ENCODE measurements around the gene MYO5A. TPM values are rescaled to one million over a fixed set of nuclear protein-coding genes. Genes with fewer than 3 reads are reported as not detected.

The MYO5A gene
- total RNA-seq, 4 donors from 2014 or later: 5.8 to 51.2 (median 10.2) TPM

- DNase-seq: no peak
- H3K27ac ChIP-seq: no peak overlapping the region
- in situ Hi-C loops (cut with MboI; ENCODE audit: low sequenced_read_pairs in 4 of 4): no loop called here
Observed at GRCh38 chr15:52317022-52317421, 211.7 kb downstream of the MYO5A start.

DNA sequence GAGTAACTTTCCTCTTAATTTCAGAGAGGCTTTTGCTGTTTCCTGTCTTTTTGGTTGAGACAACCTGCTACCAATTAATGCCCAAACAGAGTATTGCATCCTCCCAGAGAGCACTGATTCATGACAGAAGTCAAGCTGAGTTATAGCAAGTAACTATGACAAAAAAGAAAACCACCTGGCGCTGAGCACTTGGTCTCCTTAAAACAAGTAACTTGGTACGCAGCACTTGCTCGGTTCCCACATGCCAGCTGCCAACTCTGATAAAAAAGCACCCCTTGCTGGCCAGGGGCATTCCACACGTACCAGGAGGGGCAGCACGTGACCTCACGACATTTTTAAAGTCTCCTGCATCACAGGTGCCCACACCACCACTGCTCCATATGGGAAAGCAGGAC, 219.5 kb downstream of the MYO5A start:
- in situ Hi-C loops (cut with MboI; ENCODE audit: low sequenced_read_pairs in 4 of 4) (no loop called here), intact Hi-C loops (cut with DNase I; ENCODE audit: low total_unique reads) (no loop called here)
- H3K9me3 ChIP-seq: no peaks in the 10 kb centered on the region
- TF ChIP-seq CTCF (IDR thresholded peaks at IDR 0.05 in 4 of 5, conservative IDR thresholded peaks at IDR 0.05 in 1 of 5): no peak
- no peak for TF ChIP-seq POLR2A (IDR thresholded peaks at IDR 0.05)
- H3K4me3 ChIP-seq: no peak overlapping the region
- ATAC-seq: no peak
- no peaks in the 10 kb centered on the region for H3K4me1 ChIP-seq
- H3K27me3 ChIP-seq: no peaks in the 10 kb centered on the region
- DNase-seq: no peak
- no peak overlapping the region for H3K27ac ChIP-seq
- peaks cover 0 to 4% of the 10 kb centered on the region in 2 donors for H3K36me3 ChIP-seq

More at GRCh38 chr15:52317022-52317421, 211.7 kb downstream of the MYO5A start:
- Histone ChIP-seq H3K4me1 (no peaks in the 10 kb centered on the region), H3K9me3 (no peaks in the 10 kb centered on the region), H3K27me3 (no peaks in the 10 kb centered on the region), H3K36me3 (peaks cover 0 to 49% of the 10 kb centered on the region in 2 donors), H3K4me3 (no peak overlapping the region)
- intact Hi-C loops (cut with DNase I; ENCODE audit: low total_unique reads): no loop called here
- TF ChIP-seq POLR2A (IDR thresholded peaks at IDR 0.05) (no peak), CTCF (IDR thresholded peaks at IDR 0.05 in 4 of 5, conservative IDR thresholded peaks at IDR 0.05 in 1 of 5) (no peak)
- no peak for ATAC-seq

DNA sequence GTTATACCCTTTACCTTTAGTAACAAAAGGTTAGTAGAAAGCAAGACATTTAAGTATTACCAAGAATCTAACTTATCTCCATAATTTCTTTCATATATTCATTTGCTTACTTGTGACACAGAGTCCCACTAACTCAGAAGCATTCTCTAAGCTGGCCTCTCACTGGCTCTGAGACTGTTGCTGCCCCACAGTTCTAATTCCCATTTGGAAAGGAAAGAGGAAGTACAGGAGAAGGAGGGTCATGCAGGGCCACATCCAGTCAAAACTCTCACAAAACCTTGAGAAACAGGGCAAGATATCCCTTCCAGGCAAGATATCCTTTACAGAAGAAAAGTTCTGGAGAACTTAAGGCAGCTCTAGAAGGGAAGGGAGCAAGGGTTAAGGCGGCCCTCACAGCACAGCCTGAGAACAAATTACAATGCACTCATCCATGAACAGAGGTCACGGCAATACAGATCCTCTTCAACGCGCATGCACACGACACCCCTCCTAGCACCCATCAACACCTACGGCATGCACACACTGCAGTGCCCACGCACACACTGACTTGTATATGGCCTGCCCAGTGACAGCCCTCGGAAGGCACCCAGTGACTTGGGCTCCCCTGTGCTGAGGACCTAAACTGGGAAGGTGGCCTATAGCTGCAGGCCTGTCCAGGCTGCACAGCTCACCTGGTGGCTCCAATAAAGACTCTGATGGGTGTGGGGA, 220.1 kb downstream of the MYO5A start:
- no peaks in the 10 kb centered on the region for H3K36me3 ChIP-seq
- no peaks in the 10 kb centered on the region for H3K27me3 ChIP-seq
- no peak for DNase-seq
- intact Hi-C loops (cut with DNase I; ENCODE audit: low total_unique reads) (no loop called here), in situ Hi-C loops (cut with MboI; ENCODE audit: low sequenced_read_pairs in 4 of 4) (no loop called here)
- H3K9me3 ChIP-seq: no peaks in the 10 kb centered on the region
- no peak overlapping the region for H3K4me3 ChIP-seq
- H3K4me1 ChIP-seq: no peaks in the 10 kb centered on the region
- H3K27ac ChIP-seq: no peak overlapping the region
- no peak for ATAC-seq
- TF ChIP-seq CTCF (IDR thresholded peaks at IDR 0.05 in 4 of 5, conservative IDR thresholded peaks at IDR 0.05 in 1 of 5) (no peak), POLR2A (IDR thresholded peaks at IDR 0.05) (no peak)

DNA sequence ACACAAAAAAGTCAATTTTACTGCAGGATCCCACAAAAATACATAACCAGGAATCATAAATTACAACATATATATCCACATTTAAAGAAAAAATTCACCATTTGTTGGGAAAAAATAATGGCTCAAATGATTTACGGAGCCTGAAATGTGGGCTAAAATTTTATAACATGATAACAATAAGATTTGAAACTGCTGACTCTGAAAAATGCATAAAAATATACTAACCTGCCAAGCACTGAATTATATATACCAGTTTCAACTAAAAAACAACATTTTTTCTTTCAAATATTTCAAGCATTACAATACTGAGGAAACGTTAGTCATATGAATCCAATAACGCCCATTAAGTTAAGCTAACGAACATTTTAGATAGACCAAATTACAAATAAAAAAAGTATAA, 220.8 kb downstream of the MYO5A start:
- intact Hi-C loops (cut with DNase I; ENCODE audit: low total_unique reads): no loop called here

More for the DNA sequence above, 220.8 kb downstream of the MYO5A start:
- TF ChIP-seq POLR2A (IDR thresholded peaks at IDR 0.05) (no peak), CTCF (IDR thresholded peaks at IDR 0.05 in 4 of 5, conservative IDR thresholded peaks at IDR 0.05 in 1 of 5) (no peak)
- Histone ChIP-seq H3K4me3 (no peak overlapping the region), H3K4me1 (no peaks in the 10 kb centered on the region), H3K36me3 (no peaks in the 10 kb centered on the region), H3K27me3 (no peaks in the 10 kb centered on the region), H3K27ac (no peak overlapping the region), H3K9me3 (no peaks in the 10 kb centered on the region)
- ATAC-seq (no peak), DNase-seq (no peak)
- in situ Hi-C loops (cut with MboI; ENCODE audit: low sequenced_read_pairs in 4 of 4): no loop called here

All from gastrocnemius medialis (tissue), 4 donors.